IMR-90 (cell line): ENCODE results near the gene MEX3A. TPM values are rescaled to one million over a fixed set of nuclear protein-coding genes. Genes with fewer than 3 reads are reported as not detected.
A peak's percentile ranks its signal among the peaks of the same experiment; 100 is the strongest.

Experiments used
- ATAC-seq: fragments of 200-7000 bp; cut with Tn5 transposase; 2 replicates; pipeline ENCODE4 v1.9.1; 2020; ENCODE audit warnings: low read depth, mild to moderate bottlenecking, moderate library complexity
- BruUV-seq: library from RNA; stranded (reverse); fragments of 400-500 nt; replicated peaks from 2 replicates; lab custom pipeline; 2021; lab: Mats Ljungman, UMichigan
- CTCF ChIA-PET: fragments of 300-600 bp; formaldehyde crosslinking; extraction: SDS; loops from one replicate; lab custom pipeline; 2021; ENCODE audit warnings: antibody characterized with exemption; lab: Yijun Ruan, JAX
- POLR2A ChIA-PET: fragments of 300-600 bp; sonication (Branson Sonifier 250); formaldehyde crosslinking; loops from one replicate; lab custom pipeline; 2022; ENCODE audit warnings: antibody characterized with exemption; ENCODE audit not compliant: unreplicated experiment; lab: Charles Lee
- DNase-seq: peaks from one replicate; pipeline ENCODE4 v3.0.0; 2013
- H2AFZ ChIP-seq: replicated peaks from 2 replicates; pipeline ENCODE3; 2013; ENCODE audit warnings: low read length, mild to moderate bottlenecking; ENCODE audit not compliant: poor library complexity
- H2AK5ac ChIP-seq: 2 replicates; pipeline ENCODE4 v1.6.1; 2013; ENCODE audit warnings: low read depth, low read length, inconsistent platforms
- H2AK9ac ChIP-seq: replicated peaks from 2 replicates; pipeline ENCODE3; 2013; ENCODE audit warnings: mild to moderate bottlenecking, low read depth, low read length, moderate library complexity; ENCODE audit not compliant: poor library complexity
- H2BK120ac ChIP-seq: 2 replicates; pipeline ENCODE4 v1.6.1; 2013; ENCODE audit warnings: low read depth, low read length, inconsistent platforms
- H2BK15ac ChIP-seq: 3 replicates; pipeline ENCODE4 v1.6.1; 2013; ENCODE audit warnings: low read depth, low read length, inconsistent platforms
- H2BK20ac ChIP-seq: 2 replicates; pipeline ENCODE4 v1.6.1; 2013; ENCODE audit warnings: low read depth, mild to moderate bottlenecking, inconsistent platforms, low read length, moderate library complexity
- H2BK5ac ChIP-seq: 2 replicates; pipeline ENCODE4 v1.6.1; 2013; ENCODE audit warnings: mild to moderate bottlenecking, low read depth, low read length, inconsistent platforms; ENCODE audit not compliant: poor library complexity, severe bottlenecking
- H3K14ac ChIP-seq: replicated peaks from 2 replicates; pipeline ENCODE4 v1.6.1; 2013; ENCODE audit warnings: low read depth, low read length, inconsistent platforms
- H3K18ac ChIP-seq: 2 replicates; pipeline ENCODE4 v1.6.1; 2013; ENCODE audit warnings: low read depth, low read length, control low read depth
- H3K23ac ChIP-seq: 2 replicates; pipeline ENCODE4 v1.6.1; 2013; ENCODE audit warnings: low read depth, low read length, inconsistent platforms
- H3K27ac ChIP-seq: 2 replicates; pipeline ENCODE4 v1.5.1; 2013; ENCODE audit warnings: mild to moderate bottlenecking, control low read depth, low read length; ENCODE audit not compliant: insufficient read depth
- H3K27me3 ChIP-seq: 2 replicates; pipeline ENCODE4 v1.6.1; 2013; ENCODE audit warnings: low read length; ENCODE audit not compliant: control insufficient read depth, insufficient read depth
- H3K36me3 ChIP-seq: 2 replicates; pipeline ENCODE4 v1.6.1; 2013; ENCODE audit warnings: low read length, mixed read lengths; ENCODE audit not compliant: control insufficient read depth, insufficient read depth
- H3K4ac ChIP-seq: 2 replicates; pipeline ENCODE4 v1.6.1; 2013; ENCODE audit warnings: low read depth, low read length, inconsistent platforms
- H3K4me1 ChIP-seq: 2 replicates; pipeline ENCODE4 v1.6.1; 2013; ENCODE audit warnings: low read length, mixed read lengths; ENCODE audit not compliant: control insufficient read depth, insufficient read depth
- H3K4me2 ChIP-seq: 2 replicates; pipeline ENCODE4 v1.6.1; 2013; ENCODE audit warnings: low read depth, mild to moderate bottlenecking, control low read depth, low read length, moderate library complexity
- H3K4me3 ChIP-seq: 2 replicates; pipeline ENCODE4 v1.5.1; 2013; ENCODE audit warnings: low read depth, mild to moderate bottlenecking, control low read depth, low read length, moderate library complexity; ENCODE audit not compliant: insufficient read depth
- H3K56ac ChIP-seq: 2 replicates; pipeline ENCODE4 v1.6.1; 2013; ENCODE audit warnings: low read length, inconsistent platforms; ENCODE audit not compliant: insufficient read depth; ENCODE audit errors: extremely low read depth
- H3K79me1 ChIP-seq, 2 experiments: 2 replicates each; pipeline ENCODE4 v1.6.1; 2013; ENCODE audit warnings: low read length in 2 of 2, inconsistent platforms in 1 of 2, low read depth in 1 of 2
- H3K9ac ChIP-seq: 2 replicates; pipeline ENCODE4 v1.6.1; 2013; ENCODE audit warnings: low read depth, low read length, control low read depth
- H3K9me1 ChIP-seq: 2 replicates; pipeline ENCODE4 v1.6.1; 2013; ENCODE audit warnings: low read length, inconsistent platforms; ENCODE audit not compliant: insufficient read depth
- H3K9me3 ChIP-seq: 2 replicates; pipeline ENCODE4 v1.6.1; 2013; ENCODE audit warnings: low read length; ENCODE audit not compliant: control insufficient read depth, insufficient read depth
- H4K20me1 ChIP-seq: 2 replicates; pipeline ENCODE4 v1.6.1; 2013; ENCODE audit warnings: low read length, inconsistent platforms; ENCODE audit not compliant: insufficient read depth
- H4K5ac ChIP-seq: 2 replicates; pipeline ENCODE4 v1.6.1; 2013; ENCODE audit warnings: mild to moderate bottlenecking, low read depth, low read length, control low read depth
- H4K8ac ChIP-seq, 2 experiments: 2 replicates each; pipeline ENCODE4 v1.6.1; 2013; ENCODE audit warnings: low read depth in 2 of 2, low read length in 2 of 2, control low read depth in 1 of 2, inconsistent platforms in 1 of 2
- H4K91ac ChIP-seq: 2 replicates; pipeline ENCODE4 v1.6.1; 2013; ENCODE audit warnings: low read depth, low read length, inconsistent platforms; ENCODE audit not compliant: insufficient read depth
- BHLHE40 ChIP-seq: fragments of 150-350 bp; IDR thresholded peaks from 2 replicates; pipeline ENCODE4 v1.6.1; 2016; ENCODE audit warnings: mild to moderate bottlenecking, low read depth, low read length
- CEBPB ChIP-seq: IDR thresholded peaks from 2 replicates; pipeline ENCODE4 v1.6.1; 2012; ENCODE audit warnings: low read depth, low read length, improper control_type of control experiment
- CHD1 ChIP-seq: IDR thresholded peaks from 2 replicates; pipeline ENCODE4 v1.6.1; 2012; ENCODE audit warnings: low read depth, low read length, improper control_type of control experiment
- FOS ChIP-seq: fragments of 150-350 bp; IDR thresholded peaks from 2 replicates; pipeline ENCODE4 v1.6.1; 2016; ENCODE audit warnings: low read depth, low read length
- MAFK ChIP-seq: IDR thresholded peaks from 2 replicates; pipeline ENCODE4 v1.6.1; 2012; ENCODE audit warnings: low read depth, low read length, improper control_type of control experiment
- NFE2L2 ChIP-seq: fragments of 150-350 bp; IDR thresholded peaks from 2 replicates; pipeline ENCODE4 v1.6.1; 2016; ENCODE audit warnings: low read depth, mild to moderate bottlenecking, low read length
- POLR2A ChIP-seq: IDR thresholded peaks from 2 replicates; pipeline ENCODE4 v1.6.1; 2012; ENCODE audit warnings: mild to moderate bottlenecking, low read depth, low read length
- RAD21 ChIP-seq: IDR thresholded peaks from 2 replicates; pipeline ENCODE4 v1.6.1; 2012; ENCODE audit warnings: low read length, improper control_type of control experiment
- RFX5 ChIP-seq: IDR thresholded peaks from 2 replicates; pipeline ENCODE4 v1.8.0; 2012; ENCODE audit warnings: low read depth, mild to moderate bottlenecking, low read length, moderate library complexity
- SMC3 ChIP-seq: fragments of 150-350 bp; IDR thresholded peaks from 2 replicates; pipeline ENCODE4 v1.6.1; 2016; ENCODE audit warnings: low read depth, mild to moderate bottlenecking, antibody characterized with exemption, low read length, moderate library complexity
- WGBS, 2 experiments: methylation state at CpG; one replicate each; pipeline versions ENCODE4 v1.1.5 to v1.1.7; 2013; ENCODE audit warnings: missing lambda C conversion rate in 2 of 2; ENCODE audit not compliant: insufficient read length in 1 of 2; ENCODE audit errors: extremely low coverage in 2 of 2; 5-methylcytosine and 5-hydroxymethylcytosine counted together
- dilution Hi-C: fragments of 300-500 bp; cut with HindIII; formaldehyde crosslinking; loops from one replicate; pipeline ENCODE4 v1.14.3; 2018; ENCODE audit warnings: low sequenced_read_pairs; ENCODE audit not compliant: unreplicated experiment
- in situ Hi-C: fragments of 300-500 bp; cut with MboI; formaldehyde crosslinking; loops from 3 replicates; pipeline ENCODE4 v1.14.3; 2019; ENCODE audit warnings: low sequenced_read_pairs, inconsistent platforms, mixed read lengths
- intact Hi-C: fragments of 100-400 bp; cut with micrococcal nuclease; formaldehyde crosslinking; loops from 2 replicates; pipeline ENCODE4 v1.10.0; 2022
- polyA plus RNA-seq, 3 experiments: library from polyadenylated mRNA; depleted of rRNA; stranded (reverse); fragments of >200 nt; gene quantifications; 2 replicates each; pipeline ENCODE4 v1.2.3, GENCODE V29; 2012; ENCODE audit warnings: low replicate concordance in 1 of 3
- total RNA-seq: library from RNA; depleted of rRNA; stranded (reverse); fragments of >200 nt; gene quantifications from 2 replicates; pipeline ENCODE4 v1.2.3, GENCODE V29; 2012
- TF ChIP-seq, protein P1 (sequence below): fragments of 150-350 bp; IDR thresholded peaks from 2 replicates; pipeline ENCODE4 v1.6.1; 2016; ENCODE audit warnings: low read depth, mild to moderate bottlenecking, low read length, moderate library complexity, borderline replicate concordance
- TF ChIP-seq, protein P2 (sequence below): conservative IDR thresholded peaks from 2 replicates; pipeline ENCODE4 v1.5.1; 2012; ENCODE audit warnings: mild to moderate bottlenecking, low read depth, low read length, improper control_type of control experiment
- TF ChIP-seq, protein P3 (sequence below): fragments of 150-350 bp; IDR thresholded peaks from 2 replicates; pipeline ENCODE4 v1.6.1; 2017; ENCODE audit warnings: mild to moderate bottlenecking, antibody characterized with exemption, low read length, low read depth

MEX3A gene
- total and polyA plus RNA-seq, 2 of the 4 experiments (the other 2 are of a cell fraction), result 2.3 to 9.0 TPM

DNA sequence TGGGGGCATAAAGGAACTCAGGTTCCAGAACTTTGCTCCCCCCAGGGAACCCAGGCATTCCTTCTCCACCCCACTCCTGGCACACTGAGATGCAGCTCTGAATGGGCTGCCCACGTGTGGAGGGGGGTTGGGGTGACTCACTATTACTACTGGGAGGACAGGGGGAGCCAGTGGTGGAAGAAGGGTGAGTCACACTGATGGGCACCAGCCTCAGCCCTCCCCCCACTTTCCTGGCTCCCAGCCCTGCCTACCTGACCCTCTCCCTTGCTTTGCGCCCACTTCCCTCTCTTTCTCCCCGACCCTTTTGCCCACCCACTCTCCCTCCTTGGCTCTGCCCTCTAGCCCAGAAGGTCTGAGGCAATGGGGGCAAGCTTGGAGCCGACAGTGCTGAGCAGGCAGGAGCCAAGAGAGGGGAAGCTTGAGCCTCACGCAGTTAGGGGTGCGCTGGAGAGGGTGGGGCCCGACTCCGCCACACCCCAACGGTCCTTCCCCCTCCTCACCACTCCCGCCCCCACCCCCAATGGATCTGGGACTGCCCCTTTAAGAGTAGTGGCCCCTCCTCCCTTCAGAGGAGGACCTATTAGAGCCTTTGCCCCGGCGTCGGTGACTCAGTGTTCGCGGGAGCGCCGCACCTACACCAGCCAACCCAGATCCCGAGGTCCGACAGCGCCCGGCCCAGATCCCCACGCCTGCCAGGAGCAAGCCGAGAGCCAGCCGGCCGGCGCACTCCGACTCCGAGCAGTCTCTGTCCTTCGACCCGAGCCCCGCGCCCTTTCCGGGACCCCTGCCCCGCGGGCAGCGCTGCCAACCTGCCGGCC lies 32.0 kb upstream of the MEX3A start, which contains the start of gene LMNA:
Gene LMNA (plus strand): TSS at position 611 of the 818 bp plus-strand sequence. CDS start 208 bp downstream, outside the sequence.
- peak; percentile 88 for ATAC-seq
- peak within 1 kb of the TSS; percentile 95 for H2AFZ ChIP-seq
- TF ChIP-seq CHD1, result no peak
- peak; percentile 99 for TF ChIP-seq POLR2A
- peak; percentile 81 for TF ChIP-seq BHLHE40
- TF ChIP-seq, protein P1, sequence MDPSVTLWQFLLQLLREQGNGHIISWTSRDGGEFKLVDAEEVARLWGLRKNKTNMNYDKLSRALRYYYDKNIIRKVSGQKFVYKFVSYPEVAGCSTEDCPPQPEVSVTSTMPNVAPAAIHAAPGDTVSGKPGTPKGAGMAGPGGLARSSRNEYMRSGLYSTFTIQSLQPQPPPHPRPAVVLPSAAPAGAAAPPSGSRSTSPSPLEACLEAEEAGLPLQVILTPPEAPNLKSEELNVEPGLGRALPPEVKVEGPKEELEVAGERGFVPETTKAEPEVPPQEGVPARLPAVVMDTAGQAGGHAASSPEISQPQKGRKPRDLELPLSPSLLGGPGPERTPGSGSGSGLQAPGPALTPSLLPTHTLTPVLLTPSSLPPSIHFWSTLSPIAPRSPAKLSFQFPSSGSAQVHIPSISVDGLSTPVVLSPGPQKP, result no peak
- TF ChIP-seq MAFK, result peak; percentile 58
- TF ChIP-seq RAD21, result no peak
- TF ChIP-seq SMC3, result peak; percentile 15; the same call in 1 of the 2 replicates
- TF ChIP-seq RFX5, result no peak
- TF ChIP-seq, protein P2, sequence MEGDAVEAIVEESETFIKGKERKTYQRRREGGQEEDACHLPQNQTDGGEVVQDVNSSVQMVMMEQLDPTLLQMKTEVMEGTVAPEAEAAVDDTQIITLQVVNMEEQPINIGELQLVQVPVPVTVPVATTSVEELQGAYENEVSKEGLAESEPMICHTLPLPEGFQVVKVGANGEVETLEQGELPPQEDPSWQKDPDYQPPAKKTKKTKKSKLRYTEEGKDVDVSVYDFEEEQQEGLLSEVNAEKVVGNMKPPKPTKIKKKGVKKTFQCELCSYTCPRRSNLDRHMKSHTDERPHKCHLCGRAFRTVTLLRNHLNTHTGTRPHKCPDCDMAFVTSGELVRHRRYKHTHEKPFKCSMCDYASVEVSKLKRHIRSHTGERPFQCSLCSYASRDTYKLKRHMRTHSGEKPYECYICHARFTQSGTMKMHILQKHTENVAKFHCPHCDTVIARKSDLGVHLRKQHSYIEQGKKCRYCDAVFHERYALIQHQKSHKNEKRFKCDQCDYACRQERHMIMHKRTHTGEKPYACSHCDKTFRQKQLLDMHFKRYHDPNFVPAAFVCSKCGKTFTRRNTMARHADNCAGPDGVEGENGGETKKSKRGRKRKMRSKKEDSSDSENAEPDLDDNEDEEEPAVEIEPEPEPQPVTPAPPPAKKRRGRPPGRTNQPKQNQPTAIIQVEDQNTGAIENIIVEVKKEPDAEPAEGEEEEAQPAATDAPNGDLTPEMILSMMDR, result no peak
- no peak for TF ChIP-seq CEBPB
- TF ChIP-seq FOS, result peak; percentile 100
- no peak; the same call in 1 of the 2 replicates for TF ChIP-seq NFE2L2
- TF ChIP-seq, protein P3, sequence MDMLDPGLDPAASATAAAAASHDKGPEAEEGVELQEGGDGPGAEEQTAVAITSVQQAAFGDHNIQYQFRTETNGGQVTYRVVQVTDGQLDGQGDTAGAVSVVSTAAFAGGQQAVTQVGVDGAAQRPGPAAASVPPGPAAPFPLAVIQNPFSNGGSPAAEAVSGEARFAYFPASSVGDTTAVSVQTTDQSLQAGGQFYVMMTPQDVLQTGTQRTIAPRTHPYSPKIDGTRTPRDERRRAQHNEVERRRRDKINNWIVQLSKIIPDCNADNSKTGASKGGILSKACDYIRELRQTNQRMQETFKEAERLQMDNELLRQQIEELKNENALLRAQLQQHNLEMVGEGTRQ, result peak; percentile 92

More for the DNA sequence above, 32.0 kb upstream of the MEX3A start, which contains the start of gene LMNA:
- Histone ChIP-seq H3K14ac (peak within 1 kb of the TSS; percentile 93), H4K8ac (peak within 1 kb of the TSS; percentile 30 to 87), H2BK5ac (peak within 1 kb of the TSS; percentile 99), H4K5ac (peak within 1 kb of the TSS; percentile 89), H2BK20ac (peak within 1 kb of the TSS; percentile 93), H3K4ac (peak within 1 kb of the TSS; percentile 97), H2AK9ac (peak within 1 kb of the TSS; percentile 100), H3K18ac (peak within 1 kb of the TSS; percentile 94), H3K9me3 (no peaks in the 10 kb centered on the region), H3K4me1 (peaks cover 14% of the 10 kb centered on the region), H3K4me2 (peak within 1 kb of the TSS; percentile 91), H3K4me3 (peak within 1 kb of the TSS; percentile 98), H2AK5ac (peak within 1 kb of the TSS; percentile 98), H3K56ac (peak within 1 kb of the TSS; percentile 92), H3K23ac (peak within 1 kb of the TSS; percentile 96), H3K36me3 (0 out of 2 replicates have a peak, but pooled peaks cover 4% of the 10 kb centered on the region), H3K9me1 (peaks cover 13% of the 10 kb centered on the region), H2BK120ac (peak within 1 kb of the TSS; percentile 95), H3K9ac (peak within 1 kb of the TSS; percentile 99), H3K27ac (peak within 1 kb of the TSS; percentile 96), H3K79me1 (peaks cover 4 to 37% of the 10 kb centered on the region in 2 experiments; a peak in 3 of 4 replicates), H4K91ac (peak within 1 kb of the TSS; percentile 99), H4K20me1 (peaks cover 45% of the 10 kb centered on the region), H2BK15ac (peak within 1 kb of the TSS; percentile 94; the same call in 2 of the 3 replicates), H3K27me3 (no peaks in the 10 kb centered on the region)
- dilution Hi-C loops, result no loop called here
- POLR2A ChIA-PET, result interaction anchor here (0.6 to 1.3 kb wide), 2 partner anchors 14 to 192 kb away, joined by 7 to 8 read pairs; no protein-coding TSS in a partner anchor
- peak; percentile 95 for DNase-seq
- intact Hi-C loops, result loop anchor here (1.0 to 2.0 kb wide), 3 partner anchors 8 to 16 kb away; no protein-coding TSS in a partner anchor
- 0% methylated on average over 12 of the region's 37 CpGs; no CpG with 5 or more reads in 1 of the 2 experiments for WGBS, 2 experiments
- in situ Hi-C loops, result no loop called here
- CTCF ChIA-PET, result interaction anchor here (0.7 to 1.0 kb wide), 3 partner anchors 13 to 18 kb away, joined by 3 read pairs; no protein-coding TSS in a partner anchor
- no TSS peak for BruUV-seq
